Measurements from ENCODE around the gene TSNAX.

Gene TSNAX

DNA sequence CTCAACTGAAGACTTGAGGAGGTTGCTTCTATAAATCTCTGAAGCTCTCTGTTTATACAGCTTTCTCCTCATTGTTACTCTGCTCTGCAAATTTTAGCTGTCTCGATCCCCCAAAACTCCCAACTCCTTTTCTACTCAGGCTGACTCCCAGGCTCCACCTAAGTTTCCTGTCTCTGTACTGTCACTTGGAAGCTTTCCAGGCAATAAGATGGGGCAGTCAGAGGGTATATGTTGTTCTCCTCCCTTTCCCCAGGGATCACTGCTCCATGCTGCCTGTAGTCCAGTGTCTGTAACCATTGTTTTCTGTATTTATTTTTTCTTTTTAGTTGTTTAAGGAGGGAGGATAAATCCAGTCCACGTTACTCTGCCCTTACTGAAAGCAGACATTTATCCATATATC, 13.4 kb downstream of the TSNAX start:
- DNase-seq (ENCODE audit: low read depth, low spot score): no peak
- H3K4me3 ChIP-seq (ENCODE audit: low read depth, low read length): no peak overlapping the region
- TF ChIP-seq, protein P1, sequence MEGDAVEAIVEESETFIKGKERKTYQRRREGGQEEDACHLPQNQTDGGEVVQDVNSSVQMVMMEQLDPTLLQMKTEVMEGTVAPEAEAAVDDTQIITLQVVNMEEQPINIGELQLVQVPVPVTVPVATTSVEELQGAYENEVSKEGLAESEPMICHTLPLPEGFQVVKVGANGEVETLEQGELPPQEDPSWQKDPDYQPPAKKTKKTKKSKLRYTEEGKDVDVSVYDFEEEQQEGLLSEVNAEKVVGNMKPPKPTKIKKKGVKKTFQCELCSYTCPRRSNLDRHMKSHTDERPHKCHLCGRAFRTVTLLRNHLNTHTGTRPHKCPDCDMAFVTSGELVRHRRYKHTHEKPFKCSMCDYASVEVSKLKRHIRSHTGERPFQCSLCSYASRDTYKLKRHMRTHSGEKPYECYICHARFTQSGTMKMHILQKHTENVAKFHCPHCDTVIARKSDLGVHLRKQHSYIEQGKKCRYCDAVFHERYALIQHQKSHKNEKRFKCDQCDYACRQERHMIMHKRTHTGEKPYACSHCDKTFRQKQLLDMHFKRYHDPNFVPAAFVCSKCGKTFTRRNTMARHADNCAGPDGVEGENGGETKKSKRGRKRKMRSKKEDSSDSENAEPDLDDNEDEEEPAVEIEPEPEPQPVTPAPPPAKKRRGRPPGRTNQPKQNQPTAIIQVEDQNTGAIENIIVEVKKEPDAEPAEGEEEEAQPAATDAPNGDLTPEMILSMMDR (IDR thresholded peaks at IDR 0.05; ENCODE audit: insufficient read depth, low read length, missing control alignments): no peak
- POLR2A ChIA-PET: no interaction called here
- CTCF ChIA-PET: no interaction called here

DNA sequence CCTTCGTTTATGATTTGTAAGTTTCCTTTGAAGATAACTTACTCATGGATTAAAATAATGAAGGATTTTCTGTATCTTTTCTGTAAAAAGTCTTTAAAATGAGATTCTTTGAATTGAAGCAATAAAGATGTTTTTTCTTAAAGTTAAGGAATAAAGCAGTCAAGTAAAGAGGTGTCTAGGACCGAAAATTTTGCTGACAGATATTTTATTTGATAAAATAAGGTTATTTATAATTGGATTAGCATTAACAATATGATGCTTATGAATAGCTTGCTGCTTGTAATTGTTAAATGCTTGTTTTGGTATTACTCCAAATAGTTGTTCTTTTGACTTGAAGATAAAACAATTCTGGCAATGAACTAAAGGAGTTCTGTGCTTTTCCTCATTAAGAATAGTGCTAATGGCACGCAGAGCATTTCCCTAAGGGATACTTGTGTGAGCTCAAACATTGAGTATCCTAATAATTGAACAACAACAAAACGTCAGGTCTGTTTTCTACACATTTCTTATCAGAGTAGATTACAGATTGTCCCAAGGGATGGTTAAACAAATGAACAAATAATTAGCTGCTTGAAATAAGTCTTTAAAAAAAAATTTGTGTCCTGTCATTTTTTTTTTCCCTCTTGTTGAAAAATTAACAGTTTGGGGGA, 16.6 kb downstream of the TSNAX start:
- ChIA-PET POLR2A (no interaction called here), CTCF (interaction anchor here (0.9 to 1.5 kb wide), 2 partner anchors 9 to 45 kb away, joined by 3 to 5 read pairs; no protein-coding TSS in a partner anchor)
- TF ChIP-seq, protein P1 (IDR thresholded peaks at IDR 0.05; ENCODE audit: insufficient read depth, low read length, missing control alignments): no peak
- no peak for DNase-seq (ENCODE audit: low read depth, low spot score)
- no peak overlapping the region for H3K4me3 ChIP-seq (ENCODE audit: low read depth, low read length)

DNA sequence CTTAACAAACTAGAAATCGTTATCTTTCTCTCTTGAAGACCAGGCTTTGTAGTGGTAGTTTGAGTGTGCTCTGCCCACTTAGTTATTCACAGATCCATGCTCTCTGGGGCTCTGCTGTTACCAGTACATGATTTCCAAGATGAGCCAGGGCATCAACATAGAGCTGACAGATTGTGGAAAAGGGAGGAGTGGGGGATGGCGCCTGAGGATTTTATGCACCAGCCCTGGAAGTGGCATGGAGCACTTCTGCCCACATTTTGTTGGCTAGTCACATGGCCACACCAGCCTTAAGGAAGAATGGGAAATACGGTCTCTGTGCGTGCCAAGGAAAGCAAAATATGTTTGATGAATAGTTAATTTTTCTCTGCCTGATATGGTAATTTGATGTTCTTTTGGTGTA, 18.2 kb downstream of the TSNAX start:
- CTCF ChIA-PET: interaction anchor here (1.0 to 1.2 kb wide), 2 partner anchors 9 to 11 kb away, joined by 3 to 4 read pairs; no protein-coding TSS in a partner anchor
- POLR2A ChIA-PET: no interaction called here
- TF ChIP-seq, protein P1 (IDR thresholded peaks at IDR 0.05; ENCODE audit: insufficient read depth, low read length, missing control alignments): no peak
- H3K4me3 ChIP-seq (ENCODE audit: low read depth, low read length): no peak overlapping the region
- DNase-seq (ENCODE audit: low read depth, low spot score): no peak

DNA sequence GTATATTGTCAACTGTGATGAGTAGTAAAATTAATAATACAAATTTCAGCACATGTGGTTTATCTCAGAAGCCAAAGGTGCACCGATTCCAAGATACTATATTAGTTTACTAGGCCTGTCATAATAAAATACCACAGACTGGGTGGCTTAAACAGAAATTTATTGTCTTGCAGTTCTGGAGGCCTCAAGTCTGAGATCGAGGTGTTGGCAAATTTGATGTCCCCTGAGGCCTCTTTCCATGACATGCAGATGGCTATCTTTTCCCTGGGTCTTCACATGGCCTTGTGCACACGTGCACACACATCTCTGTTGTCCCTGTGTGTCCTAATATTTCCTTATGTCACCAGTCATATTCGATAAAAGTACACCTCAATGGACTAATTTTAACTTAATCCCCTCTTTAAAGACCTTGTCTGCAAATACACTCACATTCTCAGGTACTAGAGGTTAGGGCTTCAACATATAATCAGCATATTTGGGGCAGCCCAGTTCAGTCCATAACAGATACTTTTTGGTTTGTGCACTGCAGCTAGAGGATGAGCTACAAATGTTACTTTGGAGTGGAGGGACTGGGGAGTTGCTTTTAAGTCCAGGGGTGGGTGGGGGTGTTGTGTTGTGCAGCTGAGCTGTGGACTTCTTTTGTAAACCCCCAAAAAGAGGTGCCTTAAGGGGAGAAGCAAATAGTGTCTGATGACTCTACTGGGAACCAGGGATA, 21.4 kb downstream of the TSNAX start:
- TF ChIP-seq, protein P1 (IDR thresholded peaks at IDR 0.05; ENCODE audit: insufficient read depth, low read length, missing control alignments): no peak
- ChIA-PET POLR2A (no interaction called here), CTCF (interaction anchor here (0.6 to 1.4 kb wide), 4 partner anchors 11 to 191 kb away, joined by 3 to 5 read pairs (median 3); no protein-coding TSS in a partner anchor)
- no peak for DNase-seq (ENCODE audit: low read depth, low spot score)
- no peak overlapping the region for H3K4me3 ChIP-seq (ENCODE audit: low read depth, low read length)

DNA sequence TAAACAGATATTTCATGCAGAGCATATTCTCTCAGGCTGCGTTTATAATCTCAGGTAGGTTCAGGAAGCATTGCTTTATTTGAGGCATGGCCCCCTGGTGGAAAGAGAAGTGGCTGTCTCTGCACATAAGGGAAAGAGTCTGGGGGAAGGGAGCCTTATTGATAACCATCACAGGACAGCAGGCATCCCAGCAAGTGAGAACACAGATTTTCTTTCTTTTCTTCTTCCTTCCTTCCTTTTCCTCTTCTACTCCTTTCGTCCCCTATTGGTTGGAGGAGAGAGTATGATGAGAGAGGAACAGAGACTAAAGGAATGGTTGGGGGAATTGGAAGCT, 21.9 kb downstream of the TSNAX start:
- CTCF ChIA-PET: interaction anchor here (0.9 to 1.4 kb wide), 2 partner anchors 12 to 14 kb away, joined by 3 to 5 read pairs; no protein-coding TSS in a partner anchor
- POLR2A ChIA-PET: no interaction called here
- no peak for DNase-seq (ENCODE audit: low read depth, low spot score)
- TF ChIP-seq, protein P1 (IDR thresholded peaks at IDR 0.05; ENCODE audit: insufficient read depth, low read length, missing control alignments): peak; percentile 35
- no peak overlapping the region for H3K4me3 ChIP-seq (ENCODE audit: low read depth, low read length)

DNA sequence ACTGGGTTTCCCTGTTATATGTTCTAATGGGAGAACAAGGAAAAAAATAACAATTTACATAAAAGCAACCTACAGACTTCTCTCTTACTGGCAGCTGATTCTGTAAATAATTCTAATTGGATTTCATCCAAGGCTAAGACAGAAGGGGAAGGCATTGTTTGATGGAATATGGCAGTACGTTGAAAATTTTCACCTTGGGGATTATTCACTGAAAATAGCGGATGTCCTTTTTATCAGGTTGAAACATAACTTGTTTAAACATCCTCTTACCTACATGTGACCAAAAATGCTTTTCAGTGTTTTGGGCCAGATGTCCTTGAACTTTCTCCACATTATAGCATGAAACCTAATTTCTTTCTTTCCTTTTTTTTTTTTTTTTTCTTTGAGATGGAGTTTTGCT, 24.9 kb downstream of the TSNAX start:
- TF ChIP-seq, protein P1 (IDR thresholded peaks at IDR 0.05; ENCODE audit: insufficient read depth, low read length, missing control alignments): no peak
- CTCF ChIA-PET: interaction anchor here (1.9 kb wide), 1 partner anchor 196 kb away, joined by 8 read pairs; no protein-coding TSS in a partner anchor
- POLR2A ChIA-PET: no interaction called here
- H3K4me3 ChIP-seq (ENCODE audit: low read depth, low read length): no peak overlapping the region
- DNase-seq (ENCODE audit: low read depth, low spot score): no peak
